HuH-7.5 (cell line): ENCODE results near the gene KDM5B.
"Not testable (repeated sequence)": the region's sequence is repeated elsewhere in the genome, so short reads cannot be mapped to it uniquely, and the experiment has no call there.

Source experiments
- DNase-seq: peaks from one replicate; pipeline ENCODE4 v3.0.0; 2011; ENCODE audit warnings: low spot score

The KDM5B gene

DNA sequence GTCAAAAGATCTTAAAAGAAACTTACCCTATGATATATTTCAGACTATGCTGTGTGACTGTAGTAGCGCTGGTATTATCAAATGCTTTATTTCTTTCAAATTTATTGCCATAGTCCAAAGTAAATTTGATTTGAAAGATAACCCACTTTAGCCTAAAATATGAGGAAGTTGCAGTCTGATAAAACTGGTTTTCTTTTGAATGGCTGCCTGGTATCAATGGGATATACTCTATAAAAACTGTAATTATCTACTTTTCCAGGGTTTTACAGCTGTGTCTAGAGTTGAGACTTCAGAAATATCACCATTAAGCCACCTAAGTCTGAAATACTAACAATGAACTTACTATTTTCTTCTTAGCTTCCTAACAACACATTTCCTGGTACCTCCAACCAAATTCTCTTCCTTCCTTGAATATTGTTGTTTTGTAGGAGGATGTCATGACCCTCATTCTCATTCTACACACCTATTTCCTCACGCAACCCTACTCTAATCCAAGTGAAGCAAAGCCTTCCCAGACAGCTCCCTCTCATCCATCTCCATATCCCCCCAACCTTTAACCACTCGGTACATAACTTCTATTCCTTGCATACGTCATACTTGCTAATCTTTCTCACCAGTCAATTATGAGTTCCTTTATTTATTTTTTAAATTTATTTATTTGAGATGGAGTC, 17.0 kb downstream of the KDM5B start:
- DNase-seq = no peak

DNA sequence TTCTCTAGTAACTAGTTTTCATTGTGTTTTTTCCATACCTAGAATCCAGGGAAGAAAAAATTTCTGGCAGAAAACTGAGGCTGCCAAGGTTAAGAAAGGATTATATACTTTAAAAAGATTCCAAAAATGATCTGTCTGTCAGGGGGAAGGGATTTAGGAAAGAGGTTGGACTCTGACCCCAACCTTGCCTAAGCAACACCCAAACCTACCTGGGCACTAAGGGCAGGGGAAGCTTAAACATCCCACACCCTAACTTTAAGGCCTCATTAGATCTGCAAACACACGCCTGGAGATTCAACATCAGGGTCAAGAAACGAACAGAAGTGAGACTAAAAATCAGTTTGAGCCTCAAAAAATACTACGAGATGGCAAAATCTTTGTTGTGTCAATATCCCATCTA, 19.4 kb downstream of the KDM5B start:
- DNase-seq = no peak

DNA sequence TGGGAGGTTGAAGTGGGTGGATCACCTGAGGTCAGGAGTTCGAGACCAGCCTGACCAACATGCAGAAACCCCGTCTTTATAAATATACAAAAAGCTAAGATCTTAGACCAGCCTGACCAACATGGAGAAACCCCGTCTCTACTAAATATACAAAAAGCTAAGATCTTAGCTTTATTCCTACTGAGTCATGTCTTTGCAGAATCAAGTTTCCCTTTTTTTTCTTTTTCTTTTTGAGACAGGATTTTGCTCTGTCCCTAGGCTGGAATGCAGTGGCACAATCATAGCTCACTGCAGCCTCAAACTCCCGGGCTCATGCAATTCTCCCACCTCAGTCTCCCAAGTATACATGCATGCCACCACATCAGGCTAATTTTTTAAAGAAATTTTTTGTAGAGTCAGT, 21.4 kb downstream of the KDM5B start:
- no peak for DNase-seq

DNA sequence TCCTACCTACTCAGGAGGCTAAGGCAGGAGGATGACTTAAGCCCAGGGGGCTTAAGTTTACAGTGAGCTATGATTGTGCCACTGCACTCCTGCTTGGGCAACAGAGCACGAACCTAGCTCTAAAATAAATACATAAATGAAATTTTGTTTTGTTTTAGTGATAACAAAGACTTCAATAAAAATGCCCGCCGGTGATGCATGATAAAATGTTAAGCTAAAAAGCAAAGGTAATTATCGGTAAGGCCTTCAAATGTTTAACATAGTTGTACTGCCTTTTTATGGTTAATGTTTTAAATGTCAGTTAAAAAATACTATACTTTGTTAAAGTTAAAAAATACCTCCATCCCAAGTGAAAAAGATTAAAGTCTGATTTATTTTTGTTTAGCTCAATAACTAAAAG, 27.0 kb downstream of the KDM5B start:
- no peak for DNase-seq

DNA sequence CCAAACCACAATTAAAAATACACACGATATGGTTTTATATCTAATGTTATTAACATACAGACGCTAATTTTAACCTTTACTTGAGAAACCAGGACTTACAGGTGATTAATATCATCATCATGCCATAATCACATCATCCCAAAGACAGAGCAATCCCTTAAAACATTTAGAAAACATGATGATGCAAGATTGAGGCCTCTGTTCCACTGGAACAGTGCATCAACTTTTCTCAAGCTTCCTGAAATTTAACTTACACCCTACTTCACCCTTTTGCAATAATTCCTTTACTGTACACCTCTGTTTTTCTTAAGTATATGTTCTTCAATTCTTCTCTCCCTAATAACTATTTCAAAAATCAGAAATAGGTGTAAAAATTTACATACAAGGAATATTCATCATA, 38.1 kb downstream of the KDM5B start:
- DNase-seq = no peak

DNA sequence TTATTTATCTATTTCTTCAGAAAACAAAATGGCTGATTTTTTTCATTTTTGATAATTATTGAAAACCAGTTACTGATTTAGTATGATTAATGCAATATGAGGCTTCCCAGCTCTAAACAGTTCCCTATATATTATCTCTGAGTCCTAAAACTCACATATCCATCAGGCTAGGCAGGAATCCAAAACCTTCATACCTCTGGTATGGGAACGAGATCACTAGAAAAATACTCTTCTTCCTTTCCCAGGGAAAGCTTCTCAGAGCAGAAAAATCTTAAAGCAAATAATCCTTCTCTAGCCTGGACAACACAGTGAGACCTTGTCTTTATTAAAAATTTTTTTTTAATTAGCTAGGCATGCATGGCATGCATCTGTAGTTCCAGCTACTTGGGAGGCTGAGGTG, 42.5 kb downstream of the KDM5B start:
- no peak for DNase-seq

DNA sequence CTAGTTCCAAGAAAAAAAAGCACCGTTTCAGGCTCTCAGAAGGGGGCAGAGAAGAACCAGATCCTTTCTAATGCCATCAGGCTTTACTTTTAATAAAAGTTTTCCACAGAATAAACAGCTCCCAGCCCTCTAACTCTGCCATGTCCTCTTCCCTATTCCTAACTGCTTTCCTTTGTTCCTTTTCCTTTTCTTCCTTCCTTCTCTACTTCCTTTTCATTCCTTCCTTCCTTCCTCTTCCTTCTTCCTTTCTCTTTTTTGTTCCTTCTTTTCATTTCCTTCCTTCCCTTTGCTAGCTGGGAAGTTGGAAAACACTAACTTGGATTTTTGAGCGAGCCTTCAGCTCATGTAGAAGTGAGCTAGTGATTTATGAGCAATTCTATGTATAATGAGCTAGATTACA, 46.2 kb downstream of the KDM5B start:
- DNase-seq = no peak

DNA sequence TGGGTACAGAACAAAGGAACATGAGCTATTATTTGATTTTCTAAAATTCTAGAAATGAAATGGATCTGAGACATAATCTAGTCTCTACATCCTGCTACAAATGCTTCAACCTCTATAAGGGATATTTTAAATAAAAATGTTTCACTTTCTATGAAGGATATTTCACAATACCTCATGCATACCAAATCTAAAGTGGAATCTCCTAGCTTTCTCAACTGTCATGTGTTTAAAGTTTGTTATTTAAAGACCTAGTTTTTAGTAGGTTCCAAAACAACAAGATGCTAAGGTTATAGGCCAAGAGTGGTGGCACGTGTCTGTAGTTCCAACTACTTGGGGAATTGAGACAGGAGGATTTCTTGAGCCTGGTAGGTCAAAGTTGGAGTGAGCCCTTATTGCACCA, 47.6 kb downstream of the KDM5B start:
- no peak for DNase-seq

DNA sequence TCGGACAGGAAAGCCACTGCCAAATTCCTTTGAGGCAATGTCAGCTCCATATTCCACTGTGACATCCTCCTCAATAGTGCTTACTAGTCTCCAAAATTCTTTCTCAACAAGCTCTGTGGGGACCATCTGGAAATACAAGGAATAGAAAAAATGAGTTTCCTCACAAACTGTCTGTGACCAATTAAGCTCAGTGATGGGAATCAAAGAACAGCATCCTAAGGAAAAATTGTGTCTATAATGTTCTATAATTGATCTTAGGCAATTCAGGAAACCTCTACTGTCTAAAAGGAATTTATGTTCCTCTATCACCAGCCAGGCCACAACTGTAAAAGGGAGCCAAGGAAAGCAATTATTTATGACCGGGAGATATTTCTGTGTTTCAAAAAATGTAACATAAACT, 51.8 kb downstream of the KDM5B start:
- DNase-seq = no peak

DNA sequence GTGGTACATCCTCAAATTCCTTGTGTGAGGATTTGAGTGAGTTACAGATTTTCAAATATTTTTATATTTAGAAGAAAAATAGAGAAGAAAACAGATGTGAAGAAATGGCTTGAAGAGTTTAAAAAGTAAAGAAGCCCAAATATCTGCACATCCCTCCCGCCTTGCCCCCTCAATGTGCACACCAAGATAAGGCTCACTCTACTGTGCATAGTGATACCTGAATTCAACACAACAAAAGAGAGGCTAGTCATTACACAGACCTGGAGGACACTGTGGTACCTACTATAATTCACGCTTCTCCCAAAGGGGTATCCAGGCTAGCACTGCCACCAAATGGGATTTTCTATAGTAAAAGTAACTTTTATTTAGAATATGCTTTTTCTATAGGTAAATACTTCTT, 53.9 kb downstream of the KDM5B start:
- DNase-seq = no peak

DNA sequence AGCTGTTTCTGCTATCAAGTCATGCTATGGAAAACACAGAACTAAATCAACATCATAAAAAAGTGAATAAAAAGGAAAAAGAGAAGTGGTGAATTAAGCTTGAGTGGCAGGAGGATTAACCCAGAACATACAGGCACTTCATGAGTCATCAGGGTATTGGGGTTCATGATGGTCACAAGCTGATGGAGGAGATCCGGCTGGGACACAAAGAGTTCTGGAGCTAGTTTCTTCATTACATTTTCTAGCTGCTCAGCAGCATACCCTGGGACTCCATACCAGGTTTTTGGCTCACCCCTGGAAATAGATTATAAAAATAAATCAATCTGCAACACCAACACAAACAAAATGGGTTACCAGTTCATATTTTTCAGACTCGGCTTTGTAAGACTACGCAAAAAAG, 55.4 kb downstream of the KDM5B start:
- DNase-seq = no peak

DNA sequence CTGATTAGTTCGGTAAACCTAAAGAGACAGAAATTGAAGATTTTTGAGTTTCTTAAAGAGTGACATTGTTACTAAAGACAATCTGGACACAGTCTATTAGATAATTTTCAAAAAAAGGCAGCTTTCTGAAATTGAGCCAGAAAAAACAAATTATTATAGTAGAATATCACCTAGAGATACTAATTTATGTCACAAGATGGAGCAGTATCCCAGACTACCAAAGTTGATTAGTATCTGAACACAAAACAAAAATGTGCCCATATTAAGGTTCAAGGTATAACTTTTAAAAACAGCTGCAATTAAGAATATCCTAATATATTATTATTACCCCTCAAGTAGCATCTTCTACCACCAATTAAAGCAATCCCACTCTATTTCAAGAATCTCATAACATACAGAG, 57.5 kb downstream of the KDM5B start:
- no peak for DNase-seq

DNA sequence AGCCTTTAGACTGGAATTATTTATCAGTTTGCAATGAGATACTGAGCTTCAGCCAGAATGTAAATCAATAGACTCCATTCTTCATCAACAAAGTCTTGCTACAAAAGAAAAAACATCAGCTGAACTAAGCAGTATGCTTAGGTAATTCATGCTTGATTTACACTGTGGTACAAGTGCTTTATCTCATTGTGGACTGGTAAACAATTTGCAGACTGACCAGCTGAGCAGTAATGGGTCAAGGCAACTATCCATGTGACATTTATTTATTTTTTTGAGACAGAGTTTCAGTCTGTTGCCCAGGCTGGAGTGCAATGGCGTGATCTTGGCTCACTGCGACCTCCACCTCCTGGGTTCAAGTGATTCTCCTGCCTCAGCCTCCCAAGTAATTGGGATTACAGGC, 58.2 kb downstream of the KDM5B start:
- DNase-seq = no peak

DNA sequence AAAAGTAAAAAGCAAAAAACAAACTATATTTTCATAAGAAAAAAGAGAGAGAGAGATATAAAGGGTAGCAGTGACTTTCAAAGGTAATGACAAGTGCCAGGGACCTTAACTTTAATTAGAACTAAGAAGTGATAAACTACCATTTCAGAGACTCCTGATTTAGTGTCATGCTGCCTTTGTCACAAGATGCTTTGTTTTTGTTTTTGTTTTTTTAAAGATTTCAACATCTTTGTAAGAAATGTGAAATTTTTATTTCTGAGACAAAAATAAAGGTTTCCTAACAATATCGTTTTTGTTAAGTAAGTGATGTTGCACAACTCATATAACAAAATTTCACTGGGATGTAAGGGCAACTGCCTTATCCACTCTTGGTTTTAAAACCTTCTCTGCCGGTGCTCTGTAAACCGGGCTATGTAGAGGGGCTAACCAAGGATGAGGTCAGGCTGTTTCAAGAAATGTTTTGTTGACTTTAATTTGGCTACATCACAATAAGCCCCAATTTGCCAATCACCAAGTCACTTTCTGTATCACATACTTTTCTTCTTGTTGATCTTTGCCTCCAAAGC, 62.8 kb downstream of the KDM5B start:
- no peak for DNase-seq

DNA sequence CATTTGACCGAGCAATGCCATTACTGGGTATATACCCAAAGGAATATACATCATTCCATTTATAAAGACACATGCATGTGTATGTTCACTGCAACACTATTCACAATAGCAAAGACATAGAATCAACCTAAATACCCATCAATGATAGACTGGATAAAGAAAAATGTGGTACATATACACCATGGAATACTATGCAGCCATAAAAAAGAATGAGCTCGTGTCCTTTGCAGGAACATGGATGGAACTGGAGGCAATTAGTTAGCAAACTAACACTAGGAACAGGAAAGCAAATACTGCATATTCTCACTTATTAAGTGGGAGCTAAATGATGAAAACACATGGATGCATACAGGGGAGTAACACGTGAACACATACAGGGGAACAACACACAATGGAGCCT, 63.5 kb downstream of the KDM5B start:
- not testable (repeated sequence) for DNase-seq

DNA sequence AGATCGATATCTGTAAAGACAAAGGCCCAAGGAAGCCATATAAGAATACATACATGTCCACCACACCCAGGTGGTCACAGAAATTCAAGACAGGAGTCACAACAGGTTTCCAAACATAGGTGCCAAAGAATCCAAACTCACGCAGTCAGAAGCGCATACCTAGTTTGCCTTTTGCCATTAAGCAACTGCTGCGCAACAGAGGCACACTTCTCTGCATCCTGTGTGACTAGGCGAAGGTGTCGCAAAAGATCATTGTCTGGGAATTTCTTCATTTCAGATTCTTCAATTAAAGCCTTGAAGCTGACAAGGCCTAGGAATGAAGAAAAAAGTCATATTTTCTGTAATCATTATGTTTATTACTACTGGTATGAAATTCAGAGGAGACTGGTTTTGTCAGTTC, 65.7 kb downstream of the KDM5B start:
- no peak for DNase-seq

DNA sequence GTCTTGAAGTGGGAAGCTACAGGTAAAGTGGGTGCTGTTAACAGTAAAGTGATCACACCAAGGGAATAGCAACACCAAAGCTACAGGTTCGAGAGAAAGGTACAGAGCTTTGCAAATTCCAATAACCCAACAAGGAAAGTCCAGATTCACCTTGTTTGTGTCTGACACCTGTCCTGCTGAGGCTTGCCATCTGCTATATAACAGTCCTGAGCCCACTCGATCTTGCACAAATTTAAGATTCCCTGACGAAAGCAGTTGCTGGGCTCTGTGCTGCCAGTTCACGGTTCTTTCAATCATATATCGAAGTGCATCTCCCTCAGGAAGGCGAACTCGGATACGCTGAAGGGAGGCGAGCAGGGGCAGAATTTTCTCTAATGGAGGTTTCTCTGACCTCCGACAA, 75.0 kb downstream of the KDM5B start:
- no peak for DNase-seq

DNA sequence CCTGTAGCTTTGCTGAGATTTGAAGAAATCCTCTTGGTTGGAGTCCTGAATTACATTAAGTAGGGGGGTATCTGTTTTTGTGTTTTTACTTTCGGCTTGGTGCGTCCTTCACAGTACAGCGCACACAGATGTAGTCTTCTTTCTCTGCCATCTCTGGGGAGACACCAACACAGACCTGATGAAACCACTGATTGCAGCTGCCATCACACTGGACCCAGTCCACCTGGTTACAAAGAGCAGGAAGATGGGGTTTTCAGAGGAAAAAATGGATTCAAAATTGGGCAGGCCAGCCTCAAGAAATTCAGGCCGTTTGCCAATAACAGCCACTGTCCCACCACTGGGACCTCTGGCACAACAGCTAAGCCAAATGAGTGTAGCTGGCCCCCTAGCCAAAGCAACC, 79.3 kb downstream of the KDM5B start:
- no peak for DNase-seq

DNA sequence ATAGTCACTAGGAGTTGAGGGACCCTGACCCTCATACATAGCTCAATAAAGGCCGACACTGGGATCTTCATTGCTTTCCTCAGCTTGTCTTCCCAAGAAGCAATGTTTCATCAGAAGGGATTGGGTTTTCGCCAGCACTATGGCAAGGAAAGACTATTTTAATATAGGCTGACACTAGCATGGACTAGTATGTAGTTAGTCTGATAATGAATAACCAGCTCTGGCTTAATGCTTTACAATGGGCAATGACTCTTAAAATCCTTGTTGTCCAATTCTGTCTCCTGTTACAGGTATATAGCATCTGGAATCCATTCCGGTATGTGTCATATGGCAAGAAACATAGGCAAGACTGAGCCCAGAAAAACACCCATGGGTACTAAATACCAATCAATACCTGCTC, 82.7 kb downstream of the KDM5B start:
- DNase-seq = no peak

DNA sequence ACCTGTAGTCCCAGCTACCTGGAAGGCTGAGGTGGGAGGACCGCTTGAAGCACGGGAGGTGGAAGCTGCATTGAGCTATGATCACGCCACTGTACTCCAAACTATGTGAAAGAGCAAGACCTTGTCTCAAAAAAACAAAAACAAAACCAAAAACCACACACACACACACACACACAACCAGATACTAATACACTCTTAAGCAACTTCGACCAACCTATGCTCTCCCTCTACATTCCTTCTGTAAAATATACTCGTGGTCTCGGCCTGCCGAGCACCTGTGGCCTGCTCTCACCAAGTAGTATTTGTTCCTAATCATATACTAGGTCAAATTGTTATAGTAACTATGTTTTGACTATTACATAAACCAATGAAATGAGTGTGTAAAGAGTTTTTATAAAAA, 84.5 kb downstream of the KDM5B start:
- no peak for DNase-seq

DNA sequence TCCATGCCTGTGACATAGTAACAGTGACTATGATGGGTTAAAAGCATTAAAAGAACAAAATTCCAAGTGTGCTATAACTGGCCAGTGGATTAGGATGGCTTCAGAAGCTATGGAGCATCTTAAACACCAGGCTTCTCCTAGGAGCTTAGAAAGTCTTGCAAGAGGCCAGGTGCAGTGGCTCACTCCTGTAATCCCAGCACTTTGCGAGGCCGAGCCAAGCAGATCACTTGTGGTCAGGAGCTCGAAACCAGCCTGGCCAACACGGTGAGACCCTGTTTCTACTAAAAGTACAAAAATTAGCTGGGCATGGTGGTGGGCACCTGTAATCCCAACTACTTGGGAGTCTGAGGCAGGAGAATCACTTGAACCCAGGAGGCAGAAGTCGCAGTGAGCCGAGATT, 85.2 kb downstream of the KDM5B start:
- not testable (repeated sequence) for DNase-seq

DNA sequence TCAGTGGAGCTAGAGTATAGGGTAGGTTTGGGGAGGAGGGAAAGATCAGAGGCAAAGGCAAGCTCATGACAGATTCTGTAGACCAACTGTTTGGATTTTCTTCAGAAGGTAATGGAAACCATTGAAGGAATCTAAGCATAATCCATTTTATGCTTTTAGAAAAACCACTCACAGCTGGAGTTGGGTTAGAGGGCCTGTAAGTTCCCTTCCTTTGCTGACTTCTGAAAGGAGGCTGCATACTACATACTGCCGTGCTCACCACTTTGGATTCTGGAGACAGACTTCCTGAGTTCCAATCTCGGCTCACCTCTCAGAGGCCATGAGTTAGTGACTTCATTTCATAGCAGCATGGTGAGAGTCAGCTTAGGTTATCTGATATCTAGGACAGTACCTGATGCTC, 91.6 kb downstream of the KDM5B start:
- DNase-seq = no peak

DNA sequence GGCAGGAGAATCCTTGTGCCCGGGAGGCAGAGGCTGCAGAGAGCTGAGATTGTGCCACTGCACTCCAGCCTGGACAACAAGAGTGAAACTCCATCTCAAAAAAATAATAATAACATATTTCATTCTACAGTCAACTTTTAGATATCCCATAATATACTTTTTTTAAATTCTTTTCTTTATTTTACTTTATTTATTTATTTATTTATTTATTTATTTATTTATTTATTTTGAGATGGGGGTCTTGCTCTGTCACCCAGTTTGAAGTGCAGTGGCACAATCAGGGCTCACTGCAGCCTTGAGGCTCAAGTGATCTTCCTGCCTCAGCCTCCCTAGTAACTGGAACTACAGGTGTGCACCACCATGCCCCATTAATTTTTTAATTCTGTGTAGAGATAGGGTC, 94.0 kb downstream of the KDM5B start:
- DNase-seq = not testable (repeated sequence)

DNA sequence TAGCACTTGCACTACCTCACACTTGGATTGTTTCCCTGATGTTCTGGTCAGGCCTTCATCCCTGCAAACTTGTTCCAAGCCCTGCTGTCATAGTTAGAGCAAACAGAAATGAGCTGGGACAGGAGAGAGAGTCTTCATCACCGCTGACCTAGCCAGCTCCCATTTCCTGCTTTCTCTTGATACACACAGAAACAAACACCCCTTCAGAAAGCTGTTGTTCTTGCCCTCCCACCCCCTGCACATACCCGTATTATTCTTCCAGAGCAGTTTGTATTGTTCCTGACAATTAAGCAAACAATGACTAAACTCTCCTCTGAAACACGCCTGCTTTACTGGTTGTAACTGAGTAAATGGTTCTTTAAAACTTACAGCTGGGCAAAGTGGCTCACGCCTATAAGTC, 95.1 kb downstream of the KDM5B start:
- no peak for DNase-seq
